DND-41 (cell line): Measurements from ENCODE around the gene TOMM40L.

Experiments used
- ATAC-seq: fragments of 200-7000 bp; cut with Tn5 transposase; 3 replicates; pipeline ENCODE4 v1.9.1; 2021; ENCODE audit warnings: low read depth; ENCODE audit not compliant: insufficient read depth
- DNase-seq: peaks from one replicate; pipeline ENCODE4 v3.0.0-alpha.2; 2020
- H2AFZ ChIP-seq: 2 replicates; pipeline ENCODE4 v1.6.0; 2012; ENCODE audit warnings: low read depth, low read length
- H3K27ac ChIP-seq: 2 replicates; pipeline ENCODE4 v1.5.1; 2012; ENCODE audit warnings: low read length, inconsistent platforms
- H3K27me3 ChIP-seq: fragments of 200-600 bp; sonication (generic); 2 replicates; pipeline ENCODE4 v1.6.0; 2012; ENCODE audit warnings: low read length, mild to moderate bottlenecking, inconsistent platforms; ENCODE audit not compliant: insufficient read depth, poor library complexity
- H3K36me3 ChIP-seq: 2 replicates; pipeline ENCODE4 v1.5.1; 2012; ENCODE audit warnings: low read length, inconsistent platforms; ENCODE audit not compliant: insufficient read depth
- H3K4me1 ChIP-seq: 2 replicates; pipeline ENCODE4 v1.5.1; 2012; ENCODE audit warnings: mild to moderate bottlenecking, low read length; ENCODE audit not compliant: insufficient read depth
- H3K4me2 ChIP-seq: 2 replicates; pipeline ENCODE4 v1.6.0; 2012; ENCODE audit warnings: mild to moderate bottlenecking, moderate library complexity, low read length, inconsistent platforms; ENCODE audit not compliant: insufficient read depth
- H3K4me3 ChIP-seq, 2 experiments: fragments of 200-600 bp in 1 of 2; shearing (Covaris generic) in 1 of 2; 2 replicates each; pipeline ENCODE4 v1.5.1; 2012 to 2016; ENCODE audit warnings: inconsistent platforms in 2 of 2, low read length in 2 of 2, mild to moderate bottlenecking in 2 of 2, low read depth in 1 of 2, moderate library complexity in 1 of 2
- H3K79me2 ChIP-seq: 2 replicates; pipeline ENCODE4 v1.6.0; 2012; ENCODE audit warnings: low read length, inconsistent platforms; ENCODE audit not compliant: insufficient read depth
- H3K9ac ChIP-seq: 2 replicates; pipeline ENCODE4 v1.6.0; 2012; ENCODE audit warnings: low read depth, mild to moderate bottlenecking, inconsistent platforms, low read length, moderate library complexity
- H3K9me3 ChIP-seq: 2 replicates; pipeline ENCODE4 v1.5.1; 2012; ENCODE audit warnings: low read length, moderate library complexity, mild to moderate bottlenecking, inconsistent platforms; ENCODE audit not compliant: insufficient read depth, severe bottlenecking
- H4K20me1 ChIP-seq: 2 replicates; pipeline ENCODE4 v1.6.0; 2012; ENCODE audit warnings: low read length; ENCODE audit not compliant: insufficient read depth
- EZH2 ChIP-seq: IDR thresholded peaks from 3 replicates; pipeline ENCODE4 v1.6.1; 2012; ENCODE audit warnings: borderline replicate concordance, low read depth, mild to moderate bottlenecking, moderate library complexity, low read length, inconsistent platforms; ENCODE audit not compliant: severe bottlenecking
- TF ChIP-seq, protein P1 (sequence below): IDR thresholded peaks from 2 replicates; pipeline ENCODE4 v1.5.1; 2012; ENCODE audit warnings: borderline replicate concordance, low read length, moderate library complexity, mild to moderate bottlenecking; ENCODE audit not compliant: poor library complexity, severe bottlenecking; ENCODE audit errors: extremely low read depth

The TOMM40L gene

DNA sequence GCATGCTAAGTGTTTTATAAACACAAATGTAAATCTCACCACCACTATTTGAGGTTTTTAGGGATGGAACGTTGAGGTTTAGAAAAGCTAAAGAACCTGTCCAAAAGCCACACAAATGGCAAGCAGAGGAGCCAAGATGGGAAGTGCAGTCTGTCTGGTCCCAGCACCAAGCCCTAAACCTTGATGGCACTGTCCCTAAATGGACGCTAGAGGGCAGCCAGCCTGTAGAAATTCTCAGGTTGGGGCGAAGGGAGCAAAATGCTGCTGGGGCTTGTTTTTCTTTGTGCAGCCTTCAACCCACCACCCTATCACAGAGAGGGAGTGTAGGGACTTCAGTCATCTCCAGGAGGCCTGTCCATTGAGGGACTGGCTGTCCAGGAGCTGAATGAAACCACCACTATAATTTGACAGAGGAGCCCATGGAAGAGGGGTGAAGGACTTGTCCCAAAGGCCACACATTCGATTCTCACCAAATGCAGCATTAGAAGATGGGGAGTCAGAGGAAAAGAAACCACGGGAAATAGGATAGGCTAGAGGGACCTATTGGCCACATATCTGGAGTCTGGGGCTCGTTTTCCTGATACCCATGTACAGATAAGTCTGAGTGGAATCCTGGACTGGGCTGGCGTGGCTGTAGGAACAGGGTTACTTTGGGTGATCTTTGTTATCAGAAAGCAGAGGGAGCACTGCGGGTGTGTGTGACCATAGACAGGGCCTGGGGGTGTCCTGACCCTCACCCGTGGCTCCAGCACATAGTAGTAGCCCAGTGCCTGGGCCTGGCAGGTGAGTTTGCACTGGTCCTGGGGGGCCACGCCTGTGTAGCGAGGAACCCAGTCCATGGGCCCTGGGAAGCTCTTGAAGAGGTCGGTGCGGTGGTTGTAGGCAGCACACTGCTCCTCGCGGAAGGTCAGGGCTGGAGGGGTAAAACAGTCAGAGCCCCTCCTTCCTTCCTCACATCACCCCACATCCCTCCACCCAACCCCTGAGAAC is 33.1 kb upstream of the TOMM40L start:
- Histone ChIP-seq H3K4me2 (no peak overlapping the region), H3K4me3 (no peak overlapping the region), H2AFZ (peak overlapping the region; percentile 58), H4K20me1 (no peaks in the 10 kb centered on the region), H3K9ac (no peak overlapping the region), H3K79me2 (no peaks in the 10 kb centered on the region), H3K4me1 (peaks cover 3% of the 10 kb centered on the region; the same call in 1 of the 2 replicates), H3K27me3 (no peaks in the 10 kb centered on the region), H3K36me3 (no peaks in the 10 kb centered on the region), H3K27ac (no peak overlapping the region), H3K9me3 (no peaks in the 10 kb centered on the region)
- TF ChIP-seq EZH2 = no peak
- TF ChIP-seq, protein P1, sequence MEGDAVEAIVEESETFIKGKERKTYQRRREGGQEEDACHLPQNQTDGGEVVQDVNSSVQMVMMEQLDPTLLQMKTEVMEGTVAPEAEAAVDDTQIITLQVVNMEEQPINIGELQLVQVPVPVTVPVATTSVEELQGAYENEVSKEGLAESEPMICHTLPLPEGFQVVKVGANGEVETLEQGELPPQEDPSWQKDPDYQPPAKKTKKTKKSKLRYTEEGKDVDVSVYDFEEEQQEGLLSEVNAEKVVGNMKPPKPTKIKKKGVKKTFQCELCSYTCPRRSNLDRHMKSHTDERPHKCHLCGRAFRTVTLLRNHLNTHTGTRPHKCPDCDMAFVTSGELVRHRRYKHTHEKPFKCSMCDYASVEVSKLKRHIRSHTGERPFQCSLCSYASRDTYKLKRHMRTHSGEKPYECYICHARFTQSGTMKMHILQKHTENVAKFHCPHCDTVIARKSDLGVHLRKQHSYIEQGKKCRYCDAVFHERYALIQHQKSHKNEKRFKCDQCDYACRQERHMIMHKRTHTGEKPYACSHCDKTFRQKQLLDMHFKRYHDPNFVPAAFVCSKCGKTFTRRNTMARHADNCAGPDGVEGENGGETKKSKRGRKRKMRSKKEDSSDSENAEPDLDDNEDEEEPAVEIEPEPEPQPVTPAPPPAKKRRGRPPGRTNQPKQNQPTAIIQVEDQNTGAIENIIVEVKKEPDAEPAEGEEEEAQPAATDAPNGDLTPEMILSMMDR = peak; percentile 96
- peak; percentile 96 for ATAC-seq
- peak; percentile 76 for DNase-seq

- Histone ChIP-seq H3K79me2 (no peaks in the 10 kb centered on the region), H3K27ac (no peak overlapping the region), H3K4me1 (peaks cover 3% of the 10 kb centered on the region; the same call in 1 of the 2 replicates), H4K20me1 (no peaks in the 10 kb centered on the region), H2AFZ (no peak overlapping the region), H3K27me3 (no peaks in the 10 kb centered on the region), H3K4me2 (no peak overlapping the region), H3K9me3 (no peaks in the 10 kb centered on the region), H3K36me3 (no peaks in the 10 kb centered on the region), H3K9ac (no peak overlapping the region), H3K4me3 (no peak overlapping the region)
- ATAC-seq (no peak), DNase-seq (no peak)
- TF ChIP-seq EZH2 = no peak
- TF ChIP-seq, protein P1 = no peak
Observed at GRCh38 chr1:161193561-161194235, 32.2 kb upstream of the TOMM40L start.

- Histone ChIP-seq H3K4me1 (peaks cover 3% of the 10 kb centered on the region; the same call in 1 of the 2 replicates), H3K4me2 (no peak overlapping the region), H4K20me1 (no peaks in the 10 kb centered on the region), H3K9me3 (no peaks in the 10 kb centered on the region), H3K27me3 (no peaks in the 10 kb centered on the region), H3K27ac (no peak overlapping the region), H3K36me3 (no peaks in the 10 kb centered on the region), H3K4me3 (no peak overlapping the region), H2AFZ (no peak overlapping the region), H3K9ac (no peak overlapping the region), H3K79me2 (no peaks in the 10 kb centered on the region)
- DNase-seq (no peak), ATAC-seq (no peak)
- TF ChIP-seq EZH2 = no peak
- TF ChIP-seq, protein P1 = no peak
Observed at GRCh38 chr1:161195171-161195570, 30.7 kb upstream of the TOMM40L start.
